ENCODE data around the gene KRT86. TPM values are rescaled to one million over a fixed set of nuclear protein-coding genes. Genes with fewer than 3 reads are reported as not detected.
"Not testable (repeated sequence)": the region's sequence is repeated elsewhere in the genome, so short reads cannot be mapped to it uniquely, and the experiment has no call there.

Gene KRT86
- total and polyA plus RNA-seq, 9 donors = 0.04 to 0.34 (median 0.22) TPM; not detected in 1

DNA sequence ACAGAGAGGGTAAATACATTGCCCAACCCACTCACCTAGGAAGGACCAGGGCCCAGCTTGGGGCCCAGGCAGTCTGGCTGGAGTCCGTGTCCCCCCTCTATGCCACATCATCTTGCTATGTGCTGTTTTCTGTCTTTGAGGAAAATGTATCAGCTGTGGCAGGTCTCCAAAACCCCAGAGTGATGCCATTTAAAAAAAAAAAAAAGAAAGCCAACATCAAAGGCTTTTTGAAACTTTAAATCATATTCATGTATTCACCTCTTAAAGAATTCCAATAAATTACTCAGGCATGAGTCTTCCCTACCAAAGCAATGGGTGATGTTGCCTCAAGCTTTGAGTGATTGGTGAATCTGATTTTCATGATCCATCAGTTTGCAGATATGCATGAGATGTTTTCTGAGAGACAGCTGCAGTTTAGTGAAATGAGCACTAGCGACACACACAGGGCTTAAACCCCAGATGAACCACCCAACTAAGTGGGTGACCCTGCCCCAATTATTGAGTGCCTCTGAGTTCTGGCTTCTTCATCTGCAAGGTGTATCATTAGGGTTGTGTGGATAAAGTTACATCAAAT, 10.8 kb downstream of the KRT86 start:
- Histone ChIP-seq H3K27ac (ENCODE audit: low read length) (no peak overlapping the region), H3K4me3 (ENCODE audit: low read length) (no peak overlapping the region), H3K9me3 (replicated peaks; ENCODE audit: control insufficient read depth, low read depth, low read length) (no peaks in the 10 kb centered on the region), H3K4me1 (ENCODE audit: control insufficient read depth, insufficient read depth, low read length) (peaks cover 12% of the 10 kb centered on the region), H3K27me3 (ENCODE audit: control insufficient read depth, insufficient read depth, low read length) (peaks cover 7% of the 10 kb centered on the region), H3K36me3 (ENCODE audit: control insufficient read depth, insufficient read depth, low read length) (no peaks in the 10 kb centered on the region)
- no CpG with 5 or more reads among the region's 2 CpGs for WGBS (ENCODE audit: insufficient coverage)
- DNase-seq = no peak

DNA sequence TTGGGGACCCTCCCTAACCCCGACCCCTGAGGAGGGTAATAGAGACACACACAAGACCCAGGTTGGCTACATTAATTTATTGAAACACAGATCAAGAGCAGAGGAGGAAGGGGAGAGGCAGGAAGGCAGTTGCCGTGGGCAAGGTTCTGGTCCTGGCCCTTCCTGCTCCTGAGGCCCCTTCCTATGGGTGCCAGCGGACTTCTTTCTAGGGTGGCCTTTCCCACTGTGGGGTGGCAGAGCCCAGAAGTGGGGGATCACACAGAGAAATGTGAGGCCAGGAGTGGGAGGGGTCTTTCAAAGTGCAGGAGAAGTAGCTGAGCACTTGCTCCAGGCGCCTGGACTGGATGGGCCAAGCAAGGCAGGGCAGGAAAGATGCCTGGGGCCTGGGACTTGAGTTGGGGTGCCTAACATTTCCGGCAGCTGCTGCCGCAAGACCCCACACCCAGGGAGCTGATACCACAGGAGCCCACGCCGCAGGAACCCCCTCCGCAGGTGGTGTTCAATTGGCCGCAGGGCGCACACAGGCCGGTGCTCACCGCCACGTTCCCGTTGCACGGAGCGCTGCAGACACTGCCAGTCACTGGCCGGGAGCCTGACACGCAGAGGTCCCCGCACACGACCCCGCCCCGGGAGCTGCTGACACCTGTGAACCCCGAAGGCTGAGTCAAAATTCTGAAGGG, 11.5 kb downstream of the KRT86 start:
- 87% methylated on average over 22 of the region's 24 CpGs for WGBS (ENCODE audit: insufficient coverage)

DNA sequence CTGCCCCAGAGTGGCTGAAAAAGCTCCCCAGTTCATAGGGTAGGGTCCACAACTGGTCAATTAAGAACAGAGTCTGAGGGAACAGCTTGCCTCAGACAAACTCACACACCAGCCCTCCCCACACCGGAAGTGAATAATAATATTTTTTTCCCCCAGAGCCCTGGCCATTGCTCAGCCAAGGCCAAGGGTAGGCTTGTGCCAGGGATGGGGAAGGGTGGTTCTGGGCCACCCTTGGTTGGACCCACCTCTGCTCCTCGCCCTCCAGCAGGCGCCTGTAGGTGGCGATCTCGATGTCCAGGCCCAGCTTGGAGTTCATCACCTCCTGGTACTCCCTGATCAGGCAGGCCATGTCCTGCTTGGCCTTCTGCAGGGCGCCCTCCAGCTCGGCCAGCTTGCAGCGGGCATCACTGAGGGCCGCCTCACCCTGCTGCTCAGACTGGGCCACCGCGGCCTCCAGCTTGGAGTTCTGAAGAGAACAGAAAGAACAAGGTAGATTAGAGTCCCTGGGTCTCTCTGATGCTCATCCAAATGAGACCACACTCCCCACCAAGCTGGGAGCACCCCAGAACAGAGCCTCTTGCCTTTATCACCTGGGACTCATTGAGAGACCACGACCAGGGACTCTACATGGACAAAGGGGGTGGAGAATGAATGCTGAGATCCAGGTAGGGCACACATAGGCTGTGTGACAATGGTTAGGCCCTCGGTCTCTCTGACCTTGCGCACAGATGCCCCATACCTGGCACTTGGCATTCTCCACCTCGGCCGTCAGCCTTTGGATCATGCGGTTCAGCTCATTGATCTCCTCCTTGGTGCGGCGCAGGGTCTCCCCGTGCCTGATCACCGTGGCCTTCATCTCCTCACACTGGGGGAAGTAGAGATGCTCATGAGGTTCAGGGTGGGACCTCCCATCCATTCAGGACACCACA, 12.7 kb downstream of the KRT86 start:
- H3K4me1 ChIP-seq (ENCODE audit: control insufficient read depth, insufficient read depth, low read length); H3K36me3 ChIP-seq (ENCODE audit: control insufficient read depth, insufficient read depth, low read length); DNase-seq; H3K4me3 ChIP-seq (ENCODE audit: low read length); H3K27ac ChIP-seq (ENCODE audit: low read length); H3K9me3 ChIP-seq (replicated peaks; ENCODE audit: control insufficient read depth, low read depth, low read length): not testable (repeated sequence)
- no CpG with 5 or more reads among the region's 21 CpGs for WGBS (ENCODE audit: insufficient coverage)
- peaks cover 12% of the 10 kb centered on the region for H3K27me3 ChIP-seq (ENCODE audit: control insufficient read depth, insufficient read depth, low read length)

More for the DNA sequence above, 11.5 kb downstream of the KRT86 start:
- no peak for DNase-seq
- H3K27ac ChIP-seq (ENCODE audit: low read length) = no peak overlapping the region
- H3K27me3 ChIP-seq (ENCODE audit: control insufficient read depth, insufficient read depth, low read length) = peaks cover 7% of the 10 kb centered on the region
- no peaks in the 10 kb centered on the region for H3K9me3 ChIP-seq (replicated peaks; ENCODE audit: control insufficient read depth, low read depth, low read length)
- no peak overlapping the region for H3K4me3 ChIP-seq (ENCODE audit: low read length)
- peaks cover 4% of the 10 kb centered on the region for H3K4me1 ChIP-seq (ENCODE audit: control insufficient read depth, insufficient read depth, low read length)
- H3K36me3 ChIP-seq (ENCODE audit: control insufficient read depth, insufficient read depth, low read length) = no peaks in the 10 kb centered on the region

DNA sequence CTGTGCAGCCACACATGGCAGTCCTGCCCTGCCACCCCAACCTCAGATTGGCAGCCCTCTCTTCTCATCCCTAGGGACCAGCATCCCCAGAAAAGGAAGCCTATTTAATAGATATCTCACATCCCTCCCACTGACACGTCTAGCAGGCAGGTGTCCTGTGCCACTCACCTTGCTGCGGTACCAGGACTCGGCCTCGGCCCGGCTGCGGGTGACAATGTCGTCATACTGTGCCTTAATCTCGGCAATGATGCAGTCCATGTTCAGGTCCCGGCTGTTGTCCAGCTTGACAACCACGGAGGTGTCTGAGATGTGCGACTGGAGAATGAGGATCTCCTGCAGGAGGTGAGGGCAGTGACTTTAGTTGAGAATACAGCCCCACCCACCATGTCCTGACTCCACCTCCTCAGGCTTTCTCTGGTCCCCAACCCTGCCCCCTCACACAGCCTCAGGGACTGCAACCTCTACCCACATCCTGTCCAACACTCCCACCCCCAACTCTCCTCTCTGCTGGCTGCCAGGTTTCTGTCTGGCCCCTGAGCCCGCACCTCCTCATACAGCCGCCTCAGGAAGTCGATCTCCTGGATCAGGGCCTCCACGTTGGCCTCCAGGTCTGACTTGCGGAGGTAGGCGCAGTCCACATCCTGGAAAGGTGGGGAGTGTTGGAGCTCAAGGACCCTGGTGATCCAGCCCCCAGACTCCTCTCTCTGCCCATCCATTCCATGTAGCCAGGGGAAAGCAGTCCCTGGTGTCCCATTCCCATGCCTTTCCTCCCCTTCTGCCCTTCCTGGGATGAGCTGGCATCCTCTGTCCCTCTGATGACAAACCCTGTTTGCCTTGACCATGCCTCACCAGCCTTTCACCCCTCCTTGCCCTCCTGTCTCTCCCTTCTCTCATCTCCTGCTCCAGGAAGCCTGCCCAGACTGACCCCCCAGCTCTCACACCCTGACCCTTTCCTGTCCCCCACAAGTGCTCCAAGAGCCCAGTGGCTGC, 13.7 kb downstream of the KRT86 start:
- H3K27ac ChIP-seq (ENCODE audit: low read length); H3K9me3 ChIP-seq (replicated peaks; ENCODE audit: control insufficient read depth, low read depth, low read length); H3K4me1 ChIP-seq (ENCODE audit: control insufficient read depth, insufficient read depth, low read length); DNase-seq; H3K36me3 ChIP-seq (ENCODE audit: control insufficient read depth, insufficient read depth, low read length); H3K4me3 ChIP-seq (ENCODE audit: low read length): not testable (repeated sequence)
- WGBS (ENCODE audit: insufficient coverage) = no CpG with 5 or more reads among the region's 17 CpGs
- H3K27me3 ChIP-seq (ENCODE audit: control insufficient read depth, insufficient read depth, low read length) = peaks cover 13% of the 10 kb centered on the region

DNA sequence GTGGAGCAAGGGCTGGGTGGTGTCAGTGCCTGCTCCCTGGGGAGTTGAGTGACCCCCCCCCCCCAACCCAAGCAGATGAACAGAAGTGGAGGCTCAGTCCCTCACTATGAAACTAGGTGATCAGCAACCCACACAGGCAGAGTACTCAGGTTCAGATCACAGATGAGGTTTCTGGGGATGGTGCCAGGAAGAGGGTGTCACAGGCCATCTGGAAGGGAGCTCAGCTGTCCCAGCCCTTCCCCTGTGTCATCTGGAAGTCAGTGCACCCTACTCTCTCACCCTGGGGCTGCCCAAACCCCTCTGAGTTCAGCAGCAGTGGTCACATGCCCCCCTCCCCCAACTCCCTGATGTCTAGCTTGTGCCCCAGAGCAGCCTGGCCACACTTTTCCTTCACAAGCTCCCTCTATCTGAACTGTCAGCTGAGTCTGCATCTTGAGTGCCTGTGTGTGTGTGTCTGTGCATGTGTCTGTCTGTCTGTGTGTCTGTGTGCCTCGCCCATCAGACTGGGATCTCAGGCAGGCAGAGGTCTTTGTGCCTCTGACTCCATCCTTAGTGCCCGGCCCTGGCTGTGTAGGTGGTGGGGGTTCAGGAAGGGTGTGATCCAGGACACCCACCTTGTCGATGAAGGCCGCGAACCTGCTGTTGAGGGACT, 16.2 kb downstream of the KRT86 start:
- not testable (repeated sequence) for DNase-seq; H3K27ac ChIP-seq (ENCODE audit: low read length); H3K4me1 ChIP-seq (ENCODE audit: control insufficient read depth, insufficient read depth, low read length); H3K9me3 ChIP-seq (replicated peaks; ENCODE audit: control insufficient read depth, low read depth, low read length); H3K4me3 ChIP-seq (ENCODE audit: low read length); H3K36me3 ChIP-seq (ENCODE audit: control insufficient read depth, insufficient read depth, low read length)
- WGBS (ENCODE audit: insufficient coverage) = no CpG with 5 or more reads among the region's 5 CpGs
- peaks cover 15% of the 10 kb centered on the region for H3K27me3 ChIP-seq (ENCODE audit: control insufficient read depth, insufficient read depth, low read length)

DNA sequence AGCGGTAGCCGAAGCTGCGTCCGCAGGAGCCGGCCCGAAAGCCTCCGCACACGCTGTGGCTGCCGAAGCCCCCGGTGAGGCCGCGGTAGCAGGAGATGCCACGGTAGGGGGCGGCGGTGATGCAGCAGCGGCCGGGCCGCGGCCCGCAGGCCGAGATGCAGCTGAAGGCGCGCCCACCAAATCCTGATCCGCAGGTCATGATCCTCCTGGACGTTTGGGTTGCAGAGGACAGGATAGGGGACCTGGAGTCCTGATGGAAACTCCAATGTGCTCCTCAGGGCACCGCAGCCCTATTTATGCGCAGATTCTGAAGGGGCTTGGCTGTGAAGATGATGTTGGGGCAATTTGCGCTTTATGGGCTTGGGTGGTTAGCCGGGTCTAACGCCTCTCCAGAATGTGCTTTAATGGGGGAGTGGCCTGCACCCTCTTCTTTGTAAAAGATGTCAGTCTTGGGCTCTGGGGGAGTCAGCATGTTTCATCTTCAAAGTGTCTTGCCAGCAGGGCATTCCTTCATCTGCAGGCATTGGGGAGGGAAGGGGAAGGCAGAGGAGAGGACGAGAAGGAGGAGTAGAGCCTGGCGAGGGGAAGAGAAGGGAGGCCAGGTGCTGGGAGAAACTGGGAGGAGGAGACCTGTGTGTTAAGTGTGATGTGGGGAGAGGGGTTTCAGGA, 17.0 kb downstream of the KRT86 start, which contains the start of gene KRT81:
TSS of gene KRT81 (minus strand) at position 268 of the 669 bp plus-strand sequence. CDS start at position 199, 69 bp downstream.
- Histone ChIP-seq H3K4me1 (ENCODE audit: control insufficient read depth, insufficient read depth, low read length) (no peaks in the 10 kb centered on the region), H3K4me3 (ENCODE audit: low read length) (no peak within 1 kb of the TSS), H3K27ac (ENCODE audit: low read length) (no peak within 1 kb of the TSS), H3K9me3 (replicated peaks; ENCODE audit: control insufficient read depth, low read depth, low read length) (no peaks in the 10 kb centered on the region), H3K36me3 (ENCODE audit: control insufficient read depth, insufficient read depth, low read length) (no peaks in the 10 kb centered on the region), H3K27me3 (ENCODE audit: control insufficient read depth, insufficient read depth, low read length) (peaks cover 17% of the 10 kb centered on the region)
- 23% methylated on average over 16 of the region's 32 CpGs for WGBS (ENCODE audit: insufficient coverage)
- DNase-seq = no peak

DNA sequence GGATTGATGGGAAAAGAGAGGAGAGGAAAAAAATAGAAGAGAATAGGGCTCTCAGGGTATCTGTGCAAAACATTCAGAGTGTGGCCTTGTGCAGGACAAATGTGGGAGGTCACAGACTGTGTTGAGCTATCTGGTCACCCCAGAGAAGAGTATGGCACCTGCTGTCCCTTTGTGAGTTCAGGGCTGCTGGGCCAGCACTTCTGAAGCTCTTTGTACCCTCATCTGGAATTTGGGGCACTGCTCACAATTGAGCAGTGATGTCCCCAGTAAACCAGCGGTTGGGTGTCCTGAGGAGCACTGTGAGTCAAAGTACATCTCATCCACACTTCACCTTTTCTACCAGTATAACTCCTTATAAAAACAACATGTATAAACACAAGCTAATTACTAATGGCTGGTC, 19.5 kb downstream of the KRT86 start:
- H3K36me3 ChIP-seq (ENCODE audit: control insufficient read depth, insufficient read depth, low read length) = no peaks in the 10 kb centered on the region
- no CpG with 5 or more reads among the region's 1 CpG for WGBS (ENCODE audit: insufficient coverage)
- no peak for DNase-seq
- H3K9me3 ChIP-seq (replicated peaks; ENCODE audit: control insufficient read depth, low read depth, low read length) = no peaks in the 10 kb centered on the region
- H3K27me3 ChIP-seq (ENCODE audit: control insufficient read depth, insufficient read depth, low read length) = peaks cover 17% of the 10 kb centered on the region
- no peak overlapping the region for H3K4me3 ChIP-seq (ENCODE audit: low read length)
- H3K4me1 ChIP-seq (ENCODE audit: control insufficient read depth, insufficient read depth, low read length) = no peaks in the 10 kb centered on the region
- no peak overlapping the region for H3K27ac ChIP-seq (ENCODE audit: low read length)

DNA sequence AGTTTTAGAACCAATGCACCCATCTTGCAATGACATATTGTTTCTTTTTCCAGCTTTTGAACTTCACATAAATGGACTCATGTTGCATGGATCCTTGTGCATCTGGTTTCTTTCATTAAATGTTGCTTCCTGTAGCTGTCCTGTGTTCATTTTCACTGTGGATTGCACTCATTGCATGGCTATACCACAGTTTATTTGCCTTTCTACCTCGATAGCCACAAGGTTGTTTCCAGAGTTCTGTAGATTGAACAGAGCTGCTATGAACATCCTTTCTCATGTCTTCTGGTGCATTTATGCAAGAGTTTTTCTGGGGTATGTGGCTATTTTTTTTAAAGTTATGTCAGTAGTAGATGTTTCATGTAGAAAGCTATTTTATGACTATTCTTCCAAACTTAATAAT, 20.4 kb downstream of the KRT86 start:
- WGBS (ENCODE audit: insufficient coverage) = no CpG with 5 or more reads among the region's 1 CpG
- H3K9me3 ChIP-seq (replicated peaks; ENCODE audit: control insufficient read depth, low read depth, low read length) = no peaks in the 10 kb centered on the region
- no peak overlapping the region for H3K4me3 ChIP-seq (ENCODE audit: low read length)
- DNase-seq = no peak
- H3K27ac ChIP-seq (ENCODE audit: low read length) = no peak overlapping the region
- no peaks in the 10 kb centered on the region for H3K36me3 ChIP-seq (ENCODE audit: control insufficient read depth, insufficient read depth, low read length)
- no peaks in the 10 kb centered on the region for H3K4me1 ChIP-seq (ENCODE audit: control insufficient read depth, insufficient read depth, low read length)
- H3K27me3 ChIP-seq (ENCODE audit: control insufficient read depth, insufficient read depth, low read length) = peaks cover 17% of the 10 kb centered on the region

DNA sequence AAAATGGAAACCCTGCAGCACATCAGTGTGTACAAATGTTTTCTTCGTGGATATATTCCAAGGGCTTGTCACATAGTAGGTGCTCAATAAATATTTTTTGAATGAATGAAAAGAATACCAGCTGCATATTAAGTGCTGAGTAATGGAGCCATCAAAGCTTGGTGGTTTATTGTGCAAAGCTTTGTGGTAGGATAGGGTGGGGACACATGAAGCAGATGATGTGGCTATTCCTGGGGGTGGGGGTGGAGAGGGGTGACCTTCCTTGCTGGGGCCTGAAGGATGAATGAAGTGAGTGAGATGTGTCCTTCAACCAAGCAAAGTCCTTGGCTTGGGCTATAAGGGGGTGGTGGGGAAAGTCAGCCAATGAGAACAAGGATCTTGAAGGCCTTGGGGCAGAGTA, 21.2 kb downstream of the KRT86 start:
- 100% methylated on average over 1 of the region's 1 CpG for WGBS (ENCODE audit: insufficient coverage)
- Histone ChIP-seq H3K27ac (ENCODE audit: low read length) (no peak overlapping the region), H3K9me3 (replicated peaks; ENCODE audit: control insufficient read depth, low read depth, low read length) (no peaks in the 10 kb centered on the region), H3K4me3 (ENCODE audit: low read length) (no peak overlapping the region), H3K4me1 (ENCODE audit: control insufficient read depth, insufficient read depth, low read length) (no peaks in the 10 kb centered on the region), H3K27me3 (ENCODE audit: control insufficient read depth, insufficient read depth, low read length) (peaks cover 18% of the 10 kb centered on the region), H3K36me3 (ENCODE audit: control insufficient read depth, insufficient read depth, low read length) (no peaks in the 10 kb centered on the region)
- no peak for DNase-seq

All from muscle of leg (tissue), 11 donors.